Fibroblast of lung (primary cell): ENCODE data around the gene TMEM43. TPM values are rescaled to one million over a fixed set of nuclear protein-coding genes. Genes with fewer than 3 reads are reported as not detected.
A peak's percentile ranks its signal among the peaks of the same experiment; 100 is the strongest.

Source experiments
- DNase-seq, 2 donors: peaks; one replicate each; pipeline versions ENCODE4 v3.0.0 to v3.0.0-alpha.2; 2010; ENCODE audit warnings: low read depth in 2 of 2
- H2AFZ ChIP-seq: 2 replicates; pipeline ENCODE4 v1.5.1; 2012; ENCODE audit warnings: low read length, control low read depth, inconsistent platforms
- H3K27ac ChIP-seq: 2 replicates; pipeline ENCODE4 v1.5.1; 2011; ENCODE audit warnings: low read length, control low read depth; ENCODE audit not compliant: insufficient read depth
- H3K27me3 ChIP-seq: 2 replicates; pipeline ENCODE4 v1.5.1; 2011; ENCODE audit warnings: mild to moderate bottlenecking, low read length; ENCODE audit not compliant: control insufficient read depth, insufficient read depth
- H3K36me3 ChIP-seq: 2 replicates; pipeline ENCODE4 v1.5.1; 2011; ENCODE audit warnings: low read length; ENCODE audit not compliant: control insufficient read depth, insufficient read depth
- H3K4me1 ChIP-seq: 2 replicates; pipeline ENCODE4 v1.5.1; 2011; ENCODE audit warnings: low read length; ENCODE audit not compliant: control insufficient read depth, insufficient read depth; ENCODE audit errors: extremely low read depth
- H3K4me2 ChIP-seq: 2 replicates; pipeline ENCODE4 v1.5.1; 2011; ENCODE audit warnings: low read length, control low read depth; ENCODE audit not compliant: insufficient read depth; ENCODE audit errors: extremely low read depth
- H3K4me3 ChIP-seq, 4 experiments: fragments of 200-600 bp in 1 of 4; sonication (generic) in 1 of 4; replicated peaks in 1 of 4; 2 replicates each; pipeline ENCODE4 v1.5.1; 2011 to 2016; ENCODE audit warnings: low read length in 4 of 4, low read depth in 3 of 4, mild to moderate bottlenecking in 3 of 4, control low read depth in 2 of 4, inconsistent platforms in 1 of 4, mixed read lengths in 1 of 4; ENCODE audit not compliant: insufficient read depth in 1 of 4; ENCODE audit errors: control extremely low read depth in 1 of 4
- H3K79me2 ChIP-seq: 2 replicates; pipeline ENCODE4 v1.5.1; 2012; ENCODE audit warnings: mild to moderate bottlenecking, low read length, inconsistent platforms; ENCODE audit not compliant: control insufficient read depth, insufficient read depth
- H3K9ac ChIP-seq: 2 replicates; pipeline ENCODE4 v1.5.1; 2011; ENCODE audit warnings: mild to moderate bottlenecking, low read length, control low read depth; ENCODE audit not compliant: insufficient read depth
- H3K9me3 ChIP-seq: 2 replicates; pipeline ENCODE4 v1.5.1; 2012; ENCODE audit warnings: low read depth, low read length; ENCODE audit not compliant: control insufficient read depth, insufficient read depth
- H4K20me1 ChIP-seq: 2 replicates; pipeline ENCODE4 v1.5.1; 2011; ENCODE audit warnings: low read length; ENCODE audit not compliant: control insufficient read depth, insufficient read depth; ENCODE audit errors: extremely low read depth
- CTCF ChIP-seq, 2 donors: IDR thresholded peaks in 1 of 2; conservative IDR thresholded peaks in 1 of 2; 1 replicate in 1 of 2; 2 replicates in 1 of 2; pipeline ENCODE4 v1.5.1; 2011 to 2012; ENCODE audit warnings: low read length in 2 of 2, control low read depth in 1 of 2, inconsistent platforms in 1 of 2, low read depth in 1 of 2, mild to moderate bottlenecking in 1 of 2
- EZH2 ChIP-seq: IDR thresholded peaks from 2 replicates; pipeline ENCODE4 v1.5.1; 2012; ENCODE audit warnings: low read length, control low read depth, mild to moderate bottlenecking; ENCODE audit errors: missing control alignments
- polyA plus RNA-seq, 2 donors: library from polyadenylated mRNA; depleted of rRNA in 1 of 2; stranded (reverse) in 1 of 2; unstranded in 1 of 2; fragments of >200 nt; gene quantifications; 2 replicates each; pipeline ENCODE4 v1.2.1, GENCODE V29; 2011 to 2012; ENCODE audit warnings: missing spikeins in 1 of 2
- total RNA-seq: library from RNA; depleted of rRNA; stranded (reverse); fragments of >200 nt; gene quantifications from 2 replicates; pipeline ENCODE4 v1.2.1, GENCODE V29; 2014

The TMEM43 gene
- total and polyA plus RNA-seq, 2 donors (not counting 1 experiment from before 2014, with no cell fraction given), result 114 to 180 TPM

DNA sequence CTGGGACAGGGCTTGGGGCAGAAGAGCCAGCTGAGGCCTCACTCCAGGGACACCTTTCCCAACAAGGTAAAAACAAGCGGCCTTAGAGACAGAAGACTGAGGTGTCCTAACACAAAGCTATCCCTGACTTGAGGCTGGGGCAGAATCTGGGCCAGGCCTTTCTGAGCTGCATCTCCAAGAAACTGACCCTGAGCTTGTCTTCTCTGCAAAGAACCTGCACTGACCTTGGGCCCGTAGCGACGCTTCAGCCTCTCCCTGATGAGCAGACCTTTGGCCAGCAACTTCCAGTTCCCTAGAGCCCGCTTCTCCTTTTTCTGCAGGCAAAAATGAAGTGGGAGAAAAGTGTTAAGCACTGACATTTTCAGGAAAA, 22.2 kb downstream of the TMEM43 start:
- H3K4me1 ChIP-seq, result peaks cover 33% of the 10 kb centered on the region
- H3K27ac ChIP-seq, result no peak overlapping the region
- no peaks in the 10 kb centered on the region for H3K9me3 ChIP-seq
- H3K9ac ChIP-seq, result no peak overlapping the region
- H3K27me3 ChIP-seq, result no peaks in the 10 kb centered on the region
- no peaks in the 10 kb centered on the region for H3K79me2 ChIP-seq
- no peak overlapping the region for H3K4me2 ChIP-seq
- H3K36me3 ChIP-seq, result peaks cover 24% of the 10 kb centered on the region
- no peaks in the 10 kb centered on the region for H4K20me1 ChIP-seq
- TF ChIP-seq EZH2 (no peak), CTCF (conservative IDR thresholded peaks at IDR 0.05 in 1 of 2, IDR thresholded peaks at IDR 0.05 in 1 of 2; ENCODE audit: low read depth in 1 of 2, low read length in 2 of 2) (no peak)
- H2AFZ ChIP-seq, result no peak overlapping the region
- H3K4me3 ChIP-seq, result no peak overlapping the region
- DNase-seq, result no peak

GRCh38 chr3:14147617-14148016, 22.8 kb downstream of the TMEM43 start:
- Histone ChIP-seq H3K27me3 (no peaks in the 10 kb centered on the region), H3K4me2 (no peak overlapping the region), H3K79me2 (no peaks in the 10 kb centered on the region), H3K9ac (no peak overlapping the region), H3K4me3 (no peak overlapping the region), H3K27ac (no peak overlapping the region), H4K20me1 (no peaks in the 10 kb centered on the region), H2AFZ (no peak overlapping the region), H3K36me3 (peaks cover 27% of the 10 kb centered on the region), H3K4me1 (peaks cover 27% of the 10 kb centered on the region), H3K9me3 (no peaks in the 10 kb centered on the region)
- no peak for DNase-seq
- TF ChIP-seq CTCF (conservative IDR thresholded peaks at IDR 0.05 in 1 of 2, IDR thresholded peaks at IDR 0.05 in 1 of 2; ENCODE audit: low read depth in 1 of 2, low read length in 2 of 2) (no peak), EZH2 (no peak)

GRCh38 chr3:14148041-14148985, 23.5 kb downstream of the TMEM43 start:
- Histone ChIP-seq H3K27me3 (no peaks in the 10 kb centered on the region), H3K27ac (no peak overlapping the region), H3K4me3 (no peak overlapping the region), H3K9ac (no peak overlapping the region), H3K36me3 (peaks cover 27% of the 10 kb centered on the region), H3K9me3 (no peaks in the 10 kb centered on the region), H3K4me1 (peaks cover 22% of the 10 kb centered on the region), H3K4me2 (no peak overlapping the region), H4K20me1 (no peaks in the 10 kb centered on the region), H3K79me2 (no peaks in the 10 kb centered on the region), H2AFZ (no peak overlapping the region)
- TF ChIP-seq CTCF (conservative IDR thresholded peaks at IDR 0.05 in 1 of 2, IDR thresholded peaks at IDR 0.05 in 1 of 2; ENCODE audit: low read depth in 1 of 2, low read length in 2 of 2), result peak in 1 of 2 donors; percentile 10
- no peak for TF ChIP-seq EZH2
- DNase-seq, result no peak
